Activated naive CD4-positive, alpha-beta T cell treated with anti-CD3 and anti-CD28 coated beads for 36 hours (primary cell): ENCODE data around the gene CACNG4. TPM values are rescaled to one million over a fixed set of nuclear protein-coding genes. Genes with fewer than 3 reads are reported as not detected.

Experiments
- CTCF ChIA-PET: fragments of 350-600 bp; sonication (Branson Sonifier 250); formaldehyde crosslinking; loops from one replicate; lab custom pipeline; 2021; ENCODE audit warnings: antibody characterized with exemption; lab: Charles Lee
- DNase-seq: peaks from one replicate; pipeline ENCODE4 v3.0.0-alpha.2; 2020
- H3K27ac Mint-ChIP-seq: one replicate; pipeline ENCODE4 v1.8.0; 2021; ENCODE audit warnings: mild to moderate bottlenecking, mixed read lengths
- H3K27me3 Mint-ChIP-seq: one replicate; pipeline ENCODE4 v1.8.0; 2021; ENCODE audit warnings: low read depth, mixed read lengths
- H3K36me3 Mint-ChIP-seq: one replicate; pipeline ENCODE4 v1.8.0; 2021; ENCODE audit warnings: low read depth, mixed read lengths
- H3K4me1 Mint-ChIP-seq: one replicate; pipeline ENCODE4 v1.8.0; 2021; ENCODE audit warnings: low read depth, mixed read lengths
- H3K4me3 Mint-ChIP-seq: one replicate; pipeline ENCODE4 v1.8.0; 2021; ENCODE audit warnings: mild to moderate bottlenecking, moderate library complexity, mixed read lengths
- H3K9me3 Mint-ChIP-seq: one replicate; pipeline ENCODE4 v1.8.0; 2021; ENCODE audit warnings: mixed read lengths
- intact Hi-C: fragments of 100-400 bp; cut with micrococcal nuclease; formaldehyde crosslinking; loops from one replicate; pipeline ENCODE4 v1.15.1; 2023
- total RNA-seq, 2 experiments: library from RNA; stranded (reverse); gene quantifications; one replicate each; pipeline ENCODE4 v1.2.3, GENCODE V29; 2021

The CACNG4 gene
- total RNA-seq, 2 experiments from 2014 or later: not detected

DNA sequence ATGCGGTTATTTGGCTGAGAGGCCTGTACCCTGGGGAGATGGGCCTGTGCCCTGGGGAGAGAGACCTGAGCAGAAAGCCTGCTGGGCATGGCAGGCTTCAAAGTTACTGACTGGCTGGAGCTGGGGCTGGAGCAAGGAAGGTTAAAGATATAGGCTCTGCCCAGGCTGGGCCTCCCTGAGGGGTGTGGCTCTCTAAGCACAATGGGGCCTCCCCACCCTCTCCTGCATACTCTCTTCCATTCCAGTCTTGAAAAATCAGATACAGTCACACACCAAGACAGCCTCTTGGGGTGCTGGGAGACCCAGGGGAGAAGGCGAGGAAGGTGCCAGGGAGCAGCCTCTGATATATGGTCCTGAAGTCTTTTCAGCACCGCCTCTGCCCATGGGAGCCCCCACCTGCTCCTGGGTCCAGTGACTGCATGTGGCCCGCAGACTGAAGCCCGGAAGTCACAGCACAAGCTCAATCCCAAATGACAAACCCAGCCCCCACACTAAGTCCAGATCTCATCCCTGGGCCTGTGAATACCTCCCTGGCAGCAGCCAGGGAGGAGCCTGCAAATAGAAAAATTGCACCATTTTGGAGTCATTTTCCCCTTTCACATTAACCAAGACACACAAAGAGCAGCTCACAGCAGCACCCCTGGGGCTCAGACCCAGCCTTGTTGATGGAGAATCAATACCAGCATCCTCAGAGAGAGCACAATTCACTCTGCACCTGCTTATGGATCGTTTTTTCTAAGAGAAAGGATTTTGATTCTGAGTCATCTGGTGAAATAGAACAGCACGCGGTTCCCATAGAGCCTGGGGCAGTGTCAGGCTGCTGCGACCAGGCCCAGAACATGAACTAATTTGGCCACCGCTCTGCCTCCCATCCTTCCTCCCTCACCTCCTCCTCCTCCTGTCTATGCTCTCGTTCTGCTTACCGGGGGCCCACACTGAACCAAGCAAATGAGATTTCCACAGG, 54.2 kb downstream of the CACNG4 start:
- H3K27ac Mint-ChIP-seq: no peak overlapping the region
- no peak for DNase-seq
- no peaks in the 10 kb centered on the region for H3K9me3 Mint-ChIP-seq
- H3K36me3 Mint-ChIP-seq: no peaks in the 10 kb centered on the region
- intact Hi-C loops: no loop called here
- H3K4me3 Mint-ChIP-seq: no peak overlapping the region
- H3K4me1 Mint-ChIP-seq: no peaks in the 10 kb centered on the region
- no peaks in the 10 kb centered on the region for H3K27me3 Mint-ChIP-seq
- CTCF ChIA-PET: no interaction called here

DNA sequence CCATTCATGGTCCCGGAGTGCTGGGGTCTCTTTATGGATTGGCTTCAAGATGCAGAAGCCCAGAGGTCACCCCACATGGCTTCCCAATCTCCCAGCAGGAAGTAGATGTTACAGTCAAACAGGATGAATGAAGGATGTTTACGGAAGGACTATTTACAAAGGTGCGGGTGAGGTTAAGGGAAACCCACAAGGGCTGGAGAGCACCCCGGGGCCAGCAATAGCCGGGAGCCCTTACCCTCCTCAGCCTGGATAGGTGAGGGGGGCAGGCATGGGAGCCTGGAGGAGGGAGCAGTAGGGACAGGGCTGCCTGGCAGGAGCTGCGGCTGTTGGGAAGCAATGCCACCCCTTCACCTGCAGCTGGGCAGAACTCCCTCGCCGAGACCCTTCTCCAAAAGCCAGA, 55.3 kb downstream of the CACNG4 start:
- DNase-seq: no peak
- Mint-ChIP-seq H3K9me3 (no peaks in the 10 kb centered on the region), H3K4me1 (no peaks in the 10 kb centered on the region), H3K4me3 (no peak overlapping the region), H3K27me3 (no peaks in the 10 kb centered on the region), H3K36me3 (no peaks in the 10 kb centered on the region), H3K27ac (no peak overlapping the region)
- intact Hi-C loops: loop anchor here (10.0 kb wide), 1 partner anchor 65 kb away; no protein-coding TSS in a partner anchor
- CTCF ChIA-PET: no interaction called here

GRCh38 chr17:67020293-67020766, 55.8 kb downstream of the CACNG4 start:
- CTCF ChIA-PET: interaction anchor here (1.0 kb wide), 1 partner anchor 10 kb away, joined by 3 read pairs; no protein-coding TSS in a partner anchor
- no peaks in the 10 kb centered on the region for H3K9me3 Mint-ChIP-seq
- no peak overlapping the region for H3K27ac Mint-ChIP-seq
- H3K27me3 Mint-ChIP-seq: no peaks in the 10 kb centered on the region
- no peak overlapping the region for H3K4me3 Mint-ChIP-seq
- no peak for DNase-seq
- intact Hi-C loops: loop anchor here (10.0 kb wide), 1 partner anchor 64 kb away; no protein-coding TSS in a partner anchor
- H3K4me1 Mint-ChIP-seq: no peaks in the 10 kb centered on the region
- no peaks in the 10 kb centered on the region for H3K36me3 Mint-ChIP-seq

DNA sequence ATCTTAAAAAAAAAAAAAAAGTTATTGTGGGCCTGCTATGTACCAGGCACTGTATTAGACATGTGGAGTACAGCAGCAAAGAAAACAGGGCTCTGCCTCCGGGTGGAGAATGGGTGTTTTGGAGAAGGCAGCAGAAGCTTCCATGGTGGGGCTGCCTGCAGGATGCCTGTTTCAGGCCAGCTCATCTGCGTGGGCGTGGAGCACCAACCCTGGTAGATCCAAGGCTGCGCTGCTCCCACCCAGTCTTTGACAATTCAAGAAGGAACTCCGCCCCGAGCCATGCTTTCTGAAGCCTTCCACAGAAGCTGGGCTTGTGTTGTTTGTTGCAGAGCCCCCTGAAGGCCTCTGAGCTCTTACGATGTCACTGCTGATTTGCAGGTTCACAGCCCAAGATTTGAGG, 56.7 kb downstream of the CACNG4 start:
- Mint-ChIP-seq H3K9me3 (no peaks in the 10 kb centered on the region), H3K27me3 (no peaks in the 10 kb centered on the region), H3K4me3 (no peak overlapping the region), H3K36me3 (no peaks in the 10 kb centered on the region), H3K4me1 (no peaks in the 10 kb centered on the region), H3K27ac (no peak overlapping the region)
- intact Hi-C loops: loop anchor here (10.0 kb wide), 1 partner anchor 64 kb away; no protein-coding TSS in a partner anchor
- no peak for DNase-seq
- CTCF ChIA-PET: interaction anchor here (1.0 kb wide), 1 partner anchor 11 kb away, joined by 3 read pairs; no protein-coding TSS in a partner anchor

- H3K9me3 Mint-ChIP-seq: no peaks in the 10 kb centered on the region
- intact Hi-C loops: loop anchor here (10.0 kb wide), 1 partner anchor 63 kb away; no protein-coding TSS in a partner anchor
- CTCF ChIA-PET: no interaction called here
- H3K4me3 Mint-ChIP-seq: no peak overlapping the region
- no peaks in the 10 kb centered on the region for H3K36me3 Mint-ChIP-seq
- no peaks in the 10 kb centered on the region for H3K4me1 Mint-ChIP-seq
- no peaks in the 10 kb centered on the region for H3K27me3 Mint-ChIP-seq
- H3K27ac Mint-ChIP-seq: no peak overlapping the region
- no peak for DNase-seq
Observed at GRCh38 chr17:67021743-67022450, 57.4 kb downstream of the CACNG4 start.

- H3K9me3 Mint-ChIP-seq: no peaks in the 10 kb centered on the region
- intact Hi-C loops: loop anchor here (10.0 kb wide), 1 partner anchor 62 kb away; no protein-coding TSS in a partner anchor
- CTCF ChIA-PET: no interaction called here
- H3K4me1 Mint-ChIP-seq: no peaks in the 10 kb centered on the region
- no peak overlapping the region for H3K27ac Mint-ChIP-seq
- H3K36me3 Mint-ChIP-seq: no peaks in the 10 kb centered on the region
- no peak overlapping the region for H3K4me3 Mint-ChIP-seq
- DNase-seq: no peak
- H3K27me3 Mint-ChIP-seq: no peaks in the 10 kb centered on the region
Observed at GRCh38 chr17:67022451-67022810, 57.9 kb downstream of the CACNG4 start.

DNA sequence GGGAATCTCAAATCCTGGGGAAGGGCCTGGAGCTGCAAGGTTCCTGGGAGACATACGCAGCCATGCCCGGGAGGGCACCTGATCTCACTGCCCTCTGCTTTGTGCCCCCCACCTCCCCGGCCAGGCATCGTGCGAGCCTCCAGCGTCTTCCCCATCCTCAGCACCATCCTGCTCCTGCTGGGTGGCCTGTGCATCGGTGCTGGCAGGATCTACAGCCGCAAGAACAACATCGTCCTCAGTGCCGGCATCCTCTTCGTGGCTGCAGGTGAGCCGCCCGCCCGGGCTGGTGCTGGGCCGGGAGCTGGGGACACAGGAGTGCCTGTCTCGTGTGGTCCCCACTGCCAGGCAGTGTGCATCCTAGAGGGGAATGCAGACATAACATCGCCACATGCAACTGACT, 60.2 kb downstream of the CACNG4 start:
- no peaks in the 10 kb centered on the region for H3K9me3 Mint-ChIP-seq
- no peaks in the 10 kb centered on the region for H3K27me3 Mint-ChIP-seq
- no peak overlapping the region for H3K4me3 Mint-ChIP-seq
- DNase-seq: no peak
- H3K36me3 Mint-ChIP-seq: no peaks in the 10 kb centered on the region
- CTCF ChIA-PET: no interaction called here
- H3K4me1 Mint-ChIP-seq: no peaks in the 10 kb centered on the region
- intact Hi-C loops: loop anchor here (10.0 kb wide), 1 partner anchor 60 kb away; no protein-coding TSS in a partner anchor
- H3K27ac Mint-ChIP-seq: no peak overlapping the region

DNA sequence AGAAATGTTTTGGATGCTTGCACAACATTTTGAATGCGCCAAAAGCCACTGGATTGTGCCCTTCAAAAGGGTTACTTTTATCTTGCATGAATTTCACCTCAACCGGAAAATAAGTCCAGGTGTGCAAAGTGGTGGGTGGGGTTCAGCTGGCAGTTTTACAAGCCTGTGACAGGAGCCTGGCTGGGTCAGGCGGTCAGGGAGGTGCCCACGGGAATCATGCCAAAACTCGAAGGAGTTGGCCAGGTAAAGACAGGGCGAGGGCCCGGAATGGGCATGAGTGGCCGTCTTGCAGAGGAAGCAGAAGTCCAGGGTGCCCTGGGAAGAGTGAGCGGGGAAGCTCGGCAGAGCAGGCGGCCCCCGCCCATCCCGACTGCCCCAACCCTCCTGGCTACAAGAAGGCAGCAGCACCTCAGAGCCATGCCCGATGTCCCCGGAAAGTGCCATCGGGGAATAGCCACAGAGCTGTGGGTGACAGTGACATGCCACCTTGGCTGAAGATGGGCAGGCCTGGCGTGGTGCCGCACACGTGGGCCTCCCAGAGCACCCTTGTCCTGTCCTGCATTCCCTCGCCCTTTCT, 60.8 kb downstream of the CACNG4 start:
- Mint-ChIP-seq H3K27ac (no peak overlapping the region), H3K4me1 (no peaks in the 10 kb centered on the region), H3K36me3 (no peaks in the 10 kb centered on the region), H3K9me3 (no peaks in the 10 kb centered on the region), H3K27me3 (no peaks in the 10 kb centered on the region), H3K4me3 (no peak overlapping the region)
- DNase-seq: no peak
- intact Hi-C loops: loop anchor here (10.0 kb wide), 1 partner anchor 59 kb away; no protein-coding TSS in a partner anchor
- CTCF ChIA-PET: no interaction called here

GRCh38 chr17:67026341-67026740, 61.8 kb downstream of the CACNG4 start:
- intact Hi-C loops: loop anchor here (10.0 kb wide), 1 partner anchor 58 kb away; no protein-coding TSS in a partner anchor
- Mint-ChIP-seq H3K4me3 (no peak overlapping the region), H3K27ac (no peak overlapping the region), H3K4me1 (no peaks in the 10 kb centered on the region), H3K36me3 (no peaks in the 10 kb centered on the region), H3K9me3 (no peaks in the 10 kb centered on the region), H3K27me3 (no peaks in the 10 kb centered on the region)
- CTCF ChIA-PET: no interaction called here
- no peak for DNase-seq

DNA sequence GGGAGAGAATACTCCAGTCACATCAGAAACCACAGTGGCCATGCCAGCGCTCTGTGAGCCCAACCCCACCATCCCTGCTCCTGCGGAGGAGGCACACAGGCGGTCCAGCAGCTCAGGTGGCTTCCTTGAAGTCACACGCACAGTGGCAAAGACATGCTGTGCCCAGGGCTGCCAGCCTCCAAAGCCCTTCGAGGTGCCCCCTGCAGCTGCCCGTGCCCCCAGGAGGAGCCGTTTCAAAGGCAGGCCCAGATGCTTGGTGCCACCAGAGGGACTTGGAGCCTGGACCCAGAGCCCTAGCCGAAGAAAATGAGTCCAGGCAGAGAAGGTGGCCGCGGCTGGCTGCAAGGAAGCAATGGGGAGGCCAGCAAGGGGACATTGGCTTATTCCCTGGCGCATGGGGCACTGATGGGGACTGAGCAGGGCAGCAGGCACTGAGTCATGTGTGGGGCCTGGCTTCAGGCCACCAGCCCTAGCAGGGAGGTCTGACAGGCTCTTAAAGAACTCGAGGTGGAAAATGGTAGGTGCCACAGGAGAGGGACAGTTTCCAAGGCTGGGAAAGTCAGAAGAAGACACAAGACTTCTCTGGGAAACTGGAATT, 62.6 kb downstream of the CACNG4 start:
- H3K36me3 Mint-ChIP-seq: no peaks in the 10 kb centered on the region
- CTCF ChIA-PET: no interaction called here
- H3K27ac Mint-ChIP-seq: no peak overlapping the region
- no peak overlapping the region for H3K4me3 Mint-ChIP-seq
- intact Hi-C loops: loop anchor here (10.0 kb wide), 1 partner anchor 58 kb away; no protein-coding TSS in a partner anchor
- no peak for DNase-seq
- no peaks in the 10 kb centered on the region for H3K27me3 Mint-ChIP-seq
- no peaks in the 10 kb centered on the region for H3K9me3 Mint-ChIP-seq
- no peaks in the 10 kb centered on the region for H3K4me1 Mint-ChIP-seq

- peaks cover 5% of the 10 kb centered on the region for H3K4me1 Mint-ChIP-seq
- H3K4me3 Mint-ChIP-seq: no peak overlapping the region
- DNase-seq: no peak
- H3K27me3 Mint-ChIP-seq: no peaks in the 10 kb centered on the region
- intact Hi-C loops: no loop called here
- CTCF ChIA-PET: no interaction called here
- H3K27ac Mint-ChIP-seq: no peak overlapping the region
- no peaks in the 10 kb centered on the region for H3K36me3 Mint-ChIP-seq
- no peaks in the 10 kb centered on the region for H3K9me3 Mint-ChIP-seq
Observed at GRCh38 chr17:67030641-67031040, 66.1 kb downstream of the CACNG4 start.
